ENCODE results near the gene FOXK1. TPM values are rescaled to one million over a fixed set of nuclear protein-coding genes. Genes with fewer than 3 reads are reported as not detected.

FOXK1 gene
- total RNA-seq, 2 experiments from 2014 or later, result 67.8 to 68.1 TPM

DNA sequence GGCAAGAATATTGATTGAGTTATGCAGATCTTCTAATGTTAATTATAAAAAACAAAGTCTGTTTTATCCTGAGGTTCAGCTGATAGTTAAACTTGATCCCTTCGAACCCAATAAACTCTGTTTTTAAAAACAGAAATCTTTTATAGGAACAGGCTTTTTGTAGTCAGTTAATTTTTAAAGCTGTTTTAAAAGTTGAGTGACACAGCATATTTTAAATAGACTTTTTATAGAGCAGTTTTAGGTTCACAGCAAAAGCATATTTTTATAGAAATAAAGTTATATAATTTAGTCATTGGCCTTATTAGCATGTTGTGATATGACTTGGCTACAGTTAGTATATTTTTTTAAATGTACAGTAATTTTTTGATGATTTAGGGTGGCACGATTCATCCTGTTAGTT lies 11.1 kb downstream of the FOXK1 start:
- Histone ChIP-seq H3K27me3 (ENCODE audit: control insufficient read depth in 1 of 2, insufficient read depth in 2 of 2, low read length in 2 of 2) (no peaks in the 10 kb centered on the region), H3K36me3 (ENCODE audit: insufficient read depth, low read length) (peaks cover 9% of the 10 kb centered on the region), H3K27ac (ENCODE audit: low read depth in 1 of 2, low read length in 2 of 2) (no peak overlapping the region), H3K4me1 (ENCODE audit: insufficient read depth, low read length) (peaks cover 58% of the 10 kb centered on the region), H3K4me3 (ENCODE audit: low read length) (no peak overlapping the region), H3K9me3 (ENCODE audit: control insufficient read depth in 1 of 2, insufficient read depth in 1 of 2, low read length in 2 of 2) (peaks cover 0 to 5% of the 10 kb centered on the region in 2 experiments)
- CTCF ChIA-PET, result no interaction called here
- peaks cover 28% of the 10 kb centered on the region for H3K36me3 Mint-ChIP-seq (ENCODE audit: low read depth)
- POLR2A ChIA-PET, result interaction anchor here (1.6 kb wide), 1 partner anchor 53 kb away, joined by 3 read pairs; no protein-coding TSS in a partner anchor
- TF ChIP-seq CTCF (IDR thresholded peaks at IDR 0.05), result no peak
- intact Hi-C loops (cut with DNase I, micrococcal nuclease), result loop anchor here in 1 of 2 experiments (5.0 kb wide), 1 partner anchor 1754 kb away; the partner anchor contains the start of gene DAGLB
- no peaks in the 10 kb centered on the region for H3K9me3 Mint-ChIP-seq
- no peaks in the 10 kb centered on the region for H3K27me3 Mint-ChIP-seq
- ATAC-seq (ENCODE audit: poor library complexity) (no peak), DNase-seq (no peak)
- H3K4me3 Mint-ChIP-seq, result no peak overlapping the region
- H3K27ac Mint-ChIP-seq, result peak overlapping the region; percentile 14
- peaks cover 73% of the 10 kb centered on the region for H3K4me1 Mint-ChIP-seq (ENCODE audit: low read depth)

DNA sequence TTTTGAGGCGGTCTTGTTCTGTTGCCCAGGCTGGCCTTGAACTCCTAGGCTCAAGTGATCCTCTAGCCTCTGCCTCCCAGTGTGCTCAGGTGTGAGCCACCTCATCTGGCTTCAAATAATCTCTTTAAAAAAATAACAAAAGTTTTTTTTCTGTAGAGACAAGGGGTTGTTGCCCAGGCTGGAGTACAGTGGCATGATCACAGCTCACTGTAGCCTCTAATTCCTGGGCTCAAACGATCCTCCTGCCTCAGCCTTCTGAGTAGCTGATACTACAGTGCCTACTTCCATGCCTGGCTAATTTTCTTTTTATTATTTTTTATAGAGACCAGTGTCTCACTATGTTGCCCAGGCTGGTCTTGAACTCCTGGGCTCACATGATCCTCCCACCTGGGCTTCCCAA lies 11.7 kb downstream of the FOXK1 start:
- DNase-seq (no peak), ATAC-seq (ENCODE audit: poor library complexity) (no peak)
- H3K4me3 ChIP-seq (ENCODE audit: low read length), result no peak overlapping the region
- Mint-ChIP-seq H3K27ac (no peak overlapping the region), H3K9me3 (no peaks in the 10 kb centered on the region), H3K36me3 (ENCODE audit: low read depth) (peaks cover 24% of the 10 kb centered on the region), H3K27me3 (no peaks in the 10 kb centered on the region), H3K4me3 (no peak overlapping the region), H3K4me1 (ENCODE audit: low read depth) (peaks cover 74% of the 10 kb centered on the region)
- peaks cover 54% of the 10 kb centered on the region for H3K4me1 ChIP-seq (ENCODE audit: insufficient read depth, low read length)
- TF ChIP-seq CTCF (IDR thresholded peaks at IDR 0.05), result no peak
- intact Hi-C loops (cut with DNase I, micrococcal nuclease), result loop anchor here in 1 of 2 experiments (5.0 kb wide), 1 partner anchor 1754 kb away; the partner anchor contains the start of gene DAGLB
- ChIA-PET CTCF (no interaction called here), POLR2A (no interaction called here)
- no peak overlapping the region for H3K27ac ChIP-seq (ENCODE audit: low read depth in 1 of 2, low read length in 2 of 2)
- no peaks in the 10 kb centered on the region for H3K27me3 ChIP-seq (ENCODE audit: control insufficient read depth in 1 of 2, insufficient read depth in 2 of 2, low read length in 2 of 2)
- peaks cover 0 to 5% of the 10 kb centered on the region in 2 experiments for H3K9me3 ChIP-seq (ENCODE audit: control insufficient read depth in 1 of 2, insufficient read depth in 1 of 2, low read length in 2 of 2)
- H3K36me3 ChIP-seq (ENCODE audit: insufficient read depth, low read length), result peaks cover 9% of the 10 kb centered on the region

- peaks cover 9% of the 10 kb centered on the region for H3K36me3 ChIP-seq (ENCODE audit: insufficient read depth, low read length)
- CTCF ChIA-PET, result no interaction called here
- H3K4me3 ChIP-seq (ENCODE audit: low read length), result no peak overlapping the region
- no peaks in the 10 kb centered on the region for H3K27me3 ChIP-seq (ENCODE audit: control insufficient read depth in 1 of 2, insufficient read depth in 2 of 2, low read length in 2 of 2)
- POLR2A ChIA-PET, result interaction anchor here (2.1 kb wide), 1 partner anchor 53 kb away, joined by 4 read pairs; no protein-coding TSS in a partner anchor
- H3K27me3 Mint-ChIP-seq, result no peaks in the 10 kb centered on the region
- peaks cover 72% of the 10 kb centered on the region for H3K4me1 Mint-ChIP-seq (ENCODE audit: low read depth)
- ATAC-seq (ENCODE audit: poor library complexity), result no peak
- peaks cover 53% of the 10 kb centered on the region for H3K4me1 ChIP-seq (ENCODE audit: insufficient read depth, low read length)
- no peak for TF ChIP-seq CTCF (IDR thresholded peaks at IDR 0.05)
- no peak overlapping the region for H3K4me3 Mint-ChIP-seq
- intact Hi-C loops (cut with DNase I, micrococcal nuclease), result loop anchor here in 1 of 2 experiments (5.0 kb wide), 1 partner anchor 1753 kb away; the partner anchor contains the start of gene DAGLB
- H3K27ac Mint-ChIP-seq, result peak overlapping the region; percentile 17
- H3K9me3 ChIP-seq (ENCODE audit: control insufficient read depth in 1 of 2, insufficient read depth in 1 of 2, low read length in 2 of 2), result peaks cover 0 to 5% of the 10 kb centered on the region in 2 experiments
- no peaks in the 10 kb centered on the region for H3K9me3 Mint-ChIP-seq
- no peak overlapping the region for H3K27ac ChIP-seq (ENCODE audit: low read depth in 1 of 2, low read length in 2 of 2)
- no peak for DNase-seq
- H3K36me3 Mint-ChIP-seq (ENCODE audit: low read depth), result peaks cover 21% of the 10 kb centered on the region
Observed at GRCh38 chr7:4694305-4694704, 12.2 kb downstream of the FOXK1 start.

Measured in CD4-positive, alpha-beta T cell (primary cell).